K562 treated with DMSO at 1 percent for 4 hours (cell line): ENCODE measurements around the gene MMP26. TPM values are rescaled to one million over a fixed set of nuclear protein-coding genes. Genes with fewer than 3 reads are reported as not detected.

Experiments used
- total RNA-seq: library from RNA; unstranded; fragments of 300-600 nt; gene quantifications from 2 replicates; pipeline ENCODE4 v1.2.3, GENCODE V29; 2022; ENCODE audit not compliant: insufficient read depth

MMP26 gene
- total RNA-seq, result not detected in 2 replicates

GRCh38 chr11:4704054-4704789 lies at the start of gene MMP26:
Gene MMP26, plus strand, starts transcription at chr11:4704784.

GRCh38 chr11:4697585-4697984 lies 7.0 kb upstream of the MMP26 start, which contains the start of gene OR51E2:
Gene OR51E2, minus strand, starts transcription at chr11:4697853. Its CDS starts 15,142 bp downstream, at chr11:4682711.

Other genes with a start within 250 kb of the MMP26 start
- not detected in 2 replicates for gene OR52K1, start 222.1 kb upstream of the MMP26 start, total RNA-seq
- gene OR52M1, start 159.6 kb upstream of the MMP26 start, total RNA-seq, result not detected in 2 replicates
- gene OR52I2, start 123.0 kb upstream of the MMP26 start, total RNA-seq, result not detected in 2 replicates
- not detected in 2 replicates for gene OR52I1, start 110.7 kb upstream of the MMP26 start, total RNA-seq
- gene TRIM68, start 96.6 kb upstream of the MMP26 start, total RNA-seq, result 9.4 and 11.8 TPM in 2 replicates
- not detected in 2 replicates for gene OR51D1, start 67.3 kb upstream of the MMP26 start, total RNA-seq
- gene OR51E1, start 60.8 kb upstream of the MMP26 start, total RNA-seq, result not detected in 2 replicates
- not detected in 2 replicates for gene OR51E2, start 6.9 kb upstream of the MMP26 start, total RNA-seq
- gene OR51F1, start 65.2 kb downstream of the MMP26 start, total RNA-seq, result not detected in 2 replicates
- gene OR52R1, start 99.6 kb downstream of the MMP26 start, total RNA-seq, result not detected in 2 replicates
- not detected in 2 replicates for gene OR51F2, start 116.5 kb downstream of the MMP26 start, total RNA-seq
- gene OR51S1, start 144.4 kb downstream of the MMP26 start, total RNA-seq, result not detected in 2 replicates
- not detected in 2 replicates for gene OR51T1, start 177.1 kb downstream of the MMP26 start, total RNA-seq
- not detected in 2 replicates for gene OR51A7, start 199.0 kb downstream of the MMP26 start, total RNA-seq
- not detected in 2 replicates for gene OR51G2, start 214.6 kb downstream of the MMP26 start, total RNA-seq
- not detected in 2 replicates for gene OR51G1, start 219.6 kb downstream of the MMP26 start, total RNA-seq
- not detected in 2 replicates for gene OR51A4, start 242.8 kb downstream of the MMP26 start, total RNA-seq